GM18951 (cell line): ENCODE measurements around the gene HOXA9.

Experiments used
- POLR2A ChIP-seq: IDR thresholded peaks from 4 replicates; pipeline ENCODE4 v1.6.1; 2011; ENCODE audit warnings: mild to moderate bottlenecking; ENCODE audit not compliant: insufficient read length, insufficient read depth; ENCODE audit errors: extremely low read depth
- in situ Hi-C: fragments of 300-500 bp; cut with MboI; formaldehyde crosslinking; loops from one replicate; pipeline ENCODE4 v1.12.0; 2022; ENCODE audit warnings: low sequenced_read_pairs, mixed read lengths, inconsistent platforms; ENCODE audit not compliant: unreplicated experiment

HOXA9 gene

DNA sequence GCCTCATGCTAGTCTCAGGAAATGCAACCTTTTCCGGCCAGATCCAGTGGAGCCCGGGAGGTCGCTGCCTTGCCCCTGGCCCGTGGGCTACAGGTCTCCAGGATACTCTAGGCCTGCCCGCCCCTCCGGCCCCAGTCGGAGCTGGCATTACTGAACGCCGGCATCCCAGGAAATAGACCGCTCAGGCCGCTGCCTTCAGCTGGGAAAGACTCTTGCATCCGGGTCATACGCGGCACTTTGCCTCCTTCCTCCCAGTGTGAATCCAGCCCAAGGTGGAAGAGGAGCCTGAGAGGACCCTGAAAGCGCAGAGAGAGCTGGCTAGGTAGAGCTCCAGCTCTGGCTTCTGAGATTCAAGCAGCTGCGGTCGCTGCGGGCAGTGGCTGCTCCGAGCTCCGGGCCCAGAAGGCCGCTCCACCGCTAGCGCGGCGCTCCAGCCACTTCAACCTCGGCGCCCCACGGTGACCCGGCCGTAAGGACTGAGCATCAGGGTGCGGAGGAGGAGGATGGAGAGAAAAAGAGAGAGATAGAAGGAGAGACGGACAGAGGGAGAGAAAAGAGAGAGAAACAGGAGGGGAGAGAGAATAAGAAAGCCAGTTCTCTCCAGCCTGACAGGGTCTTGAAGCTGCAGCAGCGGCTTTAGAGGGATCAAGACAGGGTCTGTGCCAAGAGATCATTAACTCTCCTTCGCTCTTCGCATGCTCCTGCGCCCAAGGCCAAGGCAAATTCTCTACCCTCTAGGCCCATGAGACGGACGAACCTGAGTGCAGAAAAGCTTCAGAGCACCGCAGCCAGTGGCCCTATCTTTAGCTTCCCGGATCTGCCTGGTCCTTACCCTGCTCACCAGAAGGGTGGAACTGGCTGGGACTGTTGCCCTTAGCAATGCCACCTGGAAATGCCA, 10.5 kb upstream of the HOXA9 start:
- no peak for TF ChIP-seq POLR2A
- in situ Hi-C loops, result loop anchor here (10.0 kb wide), 1 partner anchor 1321 kb away; no protein-coding TSS in a partner anchor

DNA sequence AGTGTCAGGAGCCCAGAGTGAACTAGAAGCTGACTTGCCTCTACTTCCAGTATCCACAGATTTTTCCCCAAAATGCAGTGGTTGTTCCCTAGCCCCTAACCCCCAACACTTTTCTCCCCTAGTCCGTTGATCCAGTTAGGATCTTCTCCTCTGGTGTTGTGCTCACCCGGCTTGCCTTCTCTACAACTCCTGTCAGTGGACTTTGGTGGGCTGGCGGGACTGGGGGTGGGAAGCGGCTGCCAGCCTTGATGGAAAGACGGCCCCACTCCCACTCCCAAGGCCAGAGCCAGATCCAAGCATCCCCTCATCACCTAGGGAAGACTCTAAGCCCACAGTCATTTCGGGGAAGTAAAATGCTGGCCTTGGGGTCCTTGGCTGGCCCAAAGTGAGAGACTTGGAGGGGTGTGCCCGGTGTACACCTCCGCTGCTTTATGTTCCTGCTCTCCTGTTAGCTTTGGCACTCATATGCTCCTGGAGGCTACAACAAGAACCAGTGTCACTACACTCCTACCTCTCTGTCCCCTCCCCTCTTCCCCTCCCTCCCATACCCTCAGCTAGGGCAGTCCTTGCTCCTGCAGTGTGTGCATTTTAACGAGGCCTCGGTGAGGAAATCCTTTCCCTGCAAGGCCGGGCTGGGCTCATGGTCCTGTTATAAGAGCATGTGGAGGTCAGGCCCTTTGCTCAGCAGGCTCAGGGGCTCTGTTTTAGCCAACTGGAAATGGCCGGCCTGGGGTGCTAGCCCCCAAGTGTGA, 9.7 kb upstream of the HOXA9 start:
- in situ Hi-C loops, result loop anchor here (10.0 kb wide), 1 partner anchor 1320 kb away; no protein-coding TSS in a partner anchor
- TF ChIP-seq POLR2A, result no peak

DNA sequence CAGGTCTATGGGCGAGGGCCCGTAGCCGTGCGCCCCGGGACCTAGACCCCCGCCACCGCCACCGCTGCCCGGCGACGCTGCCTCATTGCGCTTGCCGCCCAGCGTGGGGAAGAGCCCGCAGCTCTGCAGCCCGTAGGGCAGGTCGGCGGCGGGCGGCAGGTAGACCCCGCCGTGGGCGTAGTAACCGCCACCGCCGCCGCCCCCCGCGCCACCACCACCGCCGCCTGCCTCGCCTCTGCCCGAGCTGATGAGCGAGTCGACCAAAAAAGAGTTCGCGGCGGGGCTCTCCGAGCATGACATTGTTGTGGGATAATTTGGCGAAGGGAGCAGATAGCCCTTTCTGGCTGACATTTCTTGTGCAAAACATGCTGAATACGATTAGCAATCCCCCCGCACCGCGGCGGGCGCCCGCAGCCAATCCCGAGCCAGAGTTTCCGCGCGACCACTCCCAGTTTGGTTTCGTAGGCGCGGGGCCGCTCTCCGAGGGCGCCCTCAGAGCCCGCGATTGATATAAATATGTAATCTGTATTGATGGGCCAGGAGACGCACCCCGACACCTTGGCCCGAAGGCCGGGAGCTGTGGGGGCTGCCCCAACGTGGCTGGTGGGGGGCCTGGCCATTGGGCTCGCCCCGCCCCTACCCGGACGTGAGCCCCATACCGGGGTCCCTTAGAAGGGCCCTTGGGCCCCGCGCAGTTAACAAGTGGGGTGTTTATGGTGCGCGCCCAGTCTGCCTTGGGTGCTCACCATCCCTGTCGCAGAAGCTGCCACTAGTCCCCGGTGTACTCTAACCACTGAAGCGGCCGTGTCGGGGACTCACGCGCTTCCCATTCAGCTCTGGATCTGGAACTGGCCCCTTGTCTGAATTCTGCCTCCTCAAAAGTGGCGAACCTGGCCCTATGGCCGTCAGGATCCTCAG, 8.9 kb upstream of the HOXA9 start, which contains the start of gene HOXA10:
TSS of gene HOXA10 (minus strand) at position 365 of the 918 bp plus-strand sequence. CDS start at position 351, 14 bp downstream.
- no peak for TF ChIP-seq POLR2A
- in situ Hi-C loops, result loop anchor here (10.0 kb wide), 1 partner anchor 1319 kb away; no protein-coding TSS in a partner anchor

DNA sequence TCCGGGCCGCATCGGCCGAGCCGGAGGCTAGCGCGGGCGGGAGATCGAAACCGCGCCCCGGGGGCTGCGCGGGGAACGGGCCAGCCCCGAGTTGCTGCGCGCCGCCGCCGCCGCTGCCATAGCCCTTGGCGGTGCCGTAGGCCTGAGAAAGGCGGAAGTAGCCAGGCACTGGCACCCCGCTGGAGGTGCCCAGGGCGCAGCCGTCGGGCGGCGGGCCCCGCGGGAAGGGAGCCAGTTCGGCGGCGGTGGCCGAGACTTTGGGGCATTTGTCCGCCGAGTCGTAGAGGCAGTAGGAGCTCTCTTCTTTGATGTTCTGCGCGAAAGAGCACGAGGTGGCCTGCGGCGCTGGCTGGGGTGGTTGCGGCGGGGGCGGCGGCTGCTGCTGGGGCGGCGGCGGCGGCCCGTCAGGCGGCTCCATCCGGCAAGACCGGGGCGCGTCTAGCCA, 8.2 kb upstream of the HOXA9 start:
- TF ChIP-seq POLR2A, result no peak
- in situ Hi-C loops, result loop anchor here (10.0 kb wide), 1 partner anchor 1319 kb away; no protein-coding TSS in a partner anchor

DNA sequence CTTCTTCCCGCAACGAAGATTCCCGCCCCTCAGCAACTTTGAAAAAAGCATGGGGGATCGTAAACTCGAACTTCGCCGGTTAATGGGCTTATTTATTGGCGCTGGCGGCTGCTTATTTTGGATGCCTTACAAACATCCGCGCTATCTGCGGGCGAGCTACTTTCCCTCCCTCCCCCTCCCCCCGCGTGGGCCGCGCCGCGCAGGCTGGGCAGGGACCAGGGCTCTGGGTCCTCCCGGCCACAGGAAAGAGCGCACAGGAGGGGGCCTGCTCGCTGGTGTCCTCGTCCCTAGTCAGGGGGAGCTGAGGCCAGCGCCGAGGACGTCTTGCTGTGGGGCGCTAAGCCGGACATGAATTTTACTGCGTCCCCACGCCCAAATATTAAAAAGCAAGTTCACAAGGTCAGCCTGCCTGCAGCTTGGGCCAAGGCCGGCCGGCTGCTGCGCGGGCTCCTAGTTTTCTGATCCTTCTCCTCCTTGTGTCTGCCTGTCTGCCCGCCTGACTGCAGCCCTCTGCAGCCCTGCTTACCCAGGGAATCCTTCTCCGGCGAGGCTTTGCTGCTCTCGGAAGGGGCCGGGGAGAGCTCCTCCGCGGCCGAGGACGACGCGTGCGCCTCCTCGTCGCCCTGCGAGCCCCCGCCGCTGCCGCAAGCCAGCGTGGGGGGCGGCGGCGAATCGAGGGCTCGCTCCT, 7.6 kb upstream of the HOXA9 start:
- TF ChIP-seq POLR2A, result no peak
- in situ Hi-C loops, result loop anchor here (10.0 kb wide), 1 partner anchor 1318 kb away; no protein-coding TSS in a partner anchor

DNA sequence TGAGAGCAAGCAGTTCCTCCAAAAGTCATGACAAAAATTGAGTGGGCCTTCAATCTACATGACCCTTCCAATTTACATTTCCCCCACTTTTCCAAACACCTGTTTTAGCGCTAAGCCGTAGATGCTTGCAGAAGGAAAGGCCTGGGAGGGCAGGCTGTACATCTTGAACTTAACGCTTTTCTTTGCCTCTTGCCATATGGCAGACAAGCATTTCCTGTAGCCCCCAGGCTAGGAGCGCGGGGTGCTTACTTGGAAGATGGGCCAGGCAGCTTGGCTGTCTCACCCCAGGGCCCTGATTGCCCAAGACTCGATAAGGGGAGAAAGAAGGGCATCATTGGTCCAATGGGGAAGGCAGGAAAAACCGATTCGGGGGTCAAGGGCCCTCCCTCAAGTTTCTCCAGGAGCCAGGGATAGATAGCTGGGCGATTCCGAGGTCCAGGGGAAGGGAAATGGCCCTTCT, 7.0 kb upstream of the HOXA9 start:
- TF ChIP-seq POLR2A, result no peak
- in situ Hi-C loops, result loop anchor here (10.0 kb wide), 1 partner anchor 1318 kb away; no protein-coding TSS in a partner anchor

DNA sequence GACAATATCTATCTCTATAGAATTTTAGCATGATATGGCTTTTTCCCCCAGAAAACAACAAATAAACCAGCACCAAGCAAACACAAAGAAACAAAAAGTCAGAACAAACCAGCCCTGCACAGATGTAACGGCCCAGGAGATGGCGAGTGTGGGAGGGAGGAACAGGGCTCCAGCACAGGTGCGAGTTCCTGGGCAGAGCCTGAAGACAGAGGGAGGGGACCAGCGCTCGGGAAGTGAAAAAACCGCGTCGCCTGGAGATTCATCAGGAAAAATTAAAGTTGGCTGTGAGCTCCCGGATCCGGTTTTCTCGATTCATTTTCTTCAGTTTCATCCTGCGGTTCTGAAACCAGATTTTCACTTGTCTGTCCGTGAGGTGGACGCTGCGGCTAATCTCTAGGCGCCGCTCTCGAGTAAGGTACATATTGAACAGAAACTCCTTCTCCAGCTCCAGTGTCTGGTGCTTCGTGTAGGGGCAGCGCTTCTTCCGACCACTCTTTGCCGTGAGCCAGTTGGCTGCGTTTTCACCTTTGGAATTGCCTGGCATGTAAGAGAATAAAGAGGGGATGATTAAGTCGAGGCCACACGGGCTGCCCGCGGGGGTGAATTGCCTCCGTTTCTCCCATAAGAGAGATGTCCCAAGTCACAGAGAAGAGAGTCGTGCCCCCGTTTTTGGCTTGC, 6.4 kb upstream of the HOXA9 start:
- TF ChIP-seq POLR2A, result no peak

DNA sequence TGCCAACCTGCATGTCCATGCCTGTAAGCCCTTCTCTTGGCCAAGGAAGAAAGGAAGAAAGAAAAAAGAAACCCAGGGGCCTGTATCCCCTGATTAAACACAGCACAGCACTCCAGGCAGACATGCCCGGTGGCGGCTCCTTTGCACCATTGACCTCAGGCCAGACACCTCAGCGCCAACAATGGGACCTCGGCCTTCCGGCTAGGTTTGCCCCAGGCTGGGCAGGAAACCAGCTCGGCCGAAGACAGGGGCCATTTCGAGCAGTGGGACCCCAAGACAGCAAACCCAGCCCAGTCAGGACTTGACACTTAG, 5.9 kb upstream of the HOXA9 start:
- in situ Hi-C loops, result loop anchor here (10.0 kb wide), 1 partner anchor 1316 kb away; no protein-coding TSS in a partner anchor

More for the DNA sequence above, 6.4 kb upstream of the HOXA9 start:
- in situ Hi-C loops, result loop anchor here (10.0 kb wide), 1 partner anchor 1317 kb away; no protein-coding TSS in a partner anchor

DNA sequence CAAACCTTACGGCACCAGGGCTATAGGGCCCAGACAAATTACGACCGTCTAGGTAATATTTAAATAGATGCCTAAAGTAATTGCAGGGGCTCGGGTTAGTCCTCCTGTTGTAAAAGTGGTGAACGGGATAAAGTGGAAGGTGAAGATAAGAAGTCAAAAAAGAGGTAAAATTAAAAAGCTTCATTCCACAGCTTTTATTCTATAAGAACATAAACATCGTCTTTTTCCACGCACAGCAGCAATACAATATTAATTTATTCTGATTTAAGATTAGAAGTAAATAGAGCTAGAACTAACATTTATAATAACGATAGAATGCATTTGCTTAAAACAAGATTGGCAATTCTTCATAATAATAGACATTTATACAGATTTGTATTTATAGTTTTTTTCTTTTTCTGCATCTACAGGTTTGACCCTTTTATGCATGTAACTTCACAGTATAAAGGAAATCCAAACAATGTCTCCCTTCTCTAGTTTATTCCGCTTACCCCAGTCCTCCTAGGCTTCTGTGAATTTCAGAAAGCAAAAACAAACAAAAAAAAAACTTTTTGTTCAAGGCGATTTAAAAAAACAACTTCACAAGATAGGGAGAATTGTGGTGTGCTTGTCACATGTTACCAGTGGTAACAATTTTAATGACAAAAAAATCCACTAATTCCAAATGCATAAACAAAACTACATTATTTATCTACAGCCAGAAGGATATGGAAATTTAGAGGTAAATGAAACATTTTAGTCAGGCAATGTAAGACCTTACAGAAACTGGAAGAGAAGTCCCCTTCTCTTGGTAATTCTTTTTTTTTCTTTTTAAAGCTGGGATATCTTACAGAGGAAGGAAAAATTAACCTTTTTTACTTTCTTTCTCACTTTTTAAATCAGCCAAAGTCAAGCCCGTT, 5.3 kb upstream of the HOXA9 start:
- in situ Hi-C loops, result loop anchor here (10.0 kb wide), 1 partner anchor 1316 kb away; no protein-coding TSS in a partner anchor

More for the DNA sequence above, 5.9 kb upstream of the HOXA9 start:
- TF ChIP-seq POLR2A, result no peak

DNA sequence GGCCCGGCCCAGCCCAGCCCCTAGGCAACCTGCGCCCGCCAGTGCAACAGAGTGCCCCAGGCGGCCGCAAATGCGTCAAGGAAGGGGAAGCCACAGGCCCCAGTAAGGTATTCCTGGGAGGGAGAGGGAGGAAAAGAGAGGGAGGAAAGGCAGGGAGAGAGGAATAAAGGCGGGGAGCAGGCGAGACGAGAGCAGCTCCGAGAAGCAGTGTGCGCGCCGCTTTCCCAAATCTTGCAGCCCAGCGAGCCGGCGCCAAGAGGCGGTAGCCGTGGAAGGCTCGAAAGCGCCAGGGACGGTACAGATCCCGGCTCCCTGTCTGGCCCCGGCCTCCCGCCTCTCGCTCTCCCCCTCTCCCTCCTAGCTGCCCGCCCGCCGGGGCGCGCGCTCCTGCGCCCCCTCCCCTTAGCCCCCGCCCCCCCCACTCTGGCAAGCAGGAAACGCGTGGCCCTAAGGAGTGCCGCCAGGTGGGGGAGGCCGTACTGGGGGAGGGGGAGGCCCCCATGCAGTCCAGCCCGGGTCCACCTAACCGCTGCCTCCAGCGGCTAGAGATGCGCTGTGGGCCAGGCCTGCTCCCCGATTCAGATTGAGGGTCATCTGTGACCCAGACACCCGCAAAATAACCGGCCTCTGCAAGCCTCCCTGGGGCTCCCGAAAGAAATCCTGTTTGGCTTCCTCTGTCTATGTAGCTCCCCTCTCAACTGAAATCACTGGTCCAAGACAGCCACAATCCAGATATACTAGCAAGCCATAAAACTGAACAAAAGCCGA, 4.5 kb upstream of the HOXA9 start:
- no peak for TF ChIP-seq POLR2A
- in situ Hi-C loops, result loop anchor here (10.0 kb wide), 1 partner anchor 1315 kb away; no protein-coding TSS in a partner anchor

More for the DNA sequence above, 5.3 kb upstream of the HOXA9 start:
- TF ChIP-seq POLR2A, result no peak
